ENCODE measurements around the gene SNX18.
"Not testable (repeated sequence)": the region's sequence is repeated elsewhere in the genome, so short reads cannot be mapped to it uniquely, and the experiment has no call there.

The SNX18 gene

GRCh38 chr5:54517512-54518145 is at the start of gene SNX18:
Gene SNX18 (plus strand): TSS chr5:54517759. CDS start chr5:54517953, 194 bp downstream.
- DNase-seq: peak; percentile 94

GRCh38 chr5:54469622-54470021 is 47.9 kb upstream of the SNX18 start:
- peak; percentile 11 for DNase-seq

GRCh38 chr5:54470128-54470527 is 47.4 kb upstream of the SNX18 start:
- DNase-seq: peak; percentile 76

GRCh38 chr5:54470677-54471076 is 46.9 kb upstream of the SNX18 start:
- DNase-seq: peak; percentile 60

- DNase-seq: no peak
Measured at GRCh38 chr5:54471398-54471797, 46.2 kb upstream of the SNX18 start.

GRCh38 chr5:54476682-54477081 is 40.9 kb upstream of the SNX18 start:
- DNase-seq: no peak

- DNase-seq: no peak
Measured at GRCh38 chr5:54477941-54478478, 39.5 kb upstream of the SNX18 start.

- peak; percentile 13 for DNase-seq
Measured at GRCh38 chr5:54480296-54480695, 37.3 kb upstream of the SNX18 start.

- DNase-seq: peak; percentile 9
Measured at GRCh38 chr5:54484219-54484894, 33.2 kb upstream of the SNX18 start.

GRCh38 chr5:54485659-54486058 is 31.9 kb upstream of the SNX18 start:
- not testable (repeated sequence) for DNase-seq

GRCh38 chr5:54489648-54489979 is 27.9 kb upstream of the SNX18 start:
- not testable (repeated sequence) for DNase-seq

- no peak for DNase-seq
Measured at GRCh38 chr5:54491326-54491725, 26.2 kb upstream of the SNX18 start.

- no peak for DNase-seq
Measured at GRCh38 chr5:54492178-54492577, 25.4 kb upstream of the SNX18 start.

GRCh38 chr5:54495027-54495426 is 22.5 kb upstream of the SNX18 start:
- DNase-seq: no peak

- no peak for DNase-seq
Measured at GRCh38 chr5:54514291-54514690, 3.3 kb upstream of the SNX18 start.

GRCh38 chr5:54514841-54515432 is 2.6 kb upstream of the SNX18 start:
- DNase-seq: peak; percentile 89

GRCh38 chr5:54515634-54516033 is 1.9 kb upstream of the SNX18 start:
- DNase-seq: no peak

- no peak for DNase-seq
Measured at GRCh38 chr5:54516051-54516655, 1.4 kb upstream of the SNX18 start.

GRCh38 chr5:54517174-54517511 is 416 bp upstream of the SNX18 start:
- no peak for DNase-seq

- peak; percentile 46 for DNase-seq
Measured at GRCh38 chr5:54518146-54518817, 723 bp downstream of the SNX18 start.

GRCh38 chr5:54518818-54519508 is 1.4 kb downstream of the SNX18 start:
- DNase-seq: no peak

GRCh38 chr5:54519509-54519876 is 1.9 kb downstream of the SNX18 start:
- DNase-seq: no peak

- DNase-seq: peak; percentile 70
Measured at GRCh38 chr5:54520438-54520846, 2.9 kb downstream of the SNX18 start.

All from fibroblast of skin of right quadriceps (primary cell).